Esophagus squamous epithelium (tissue), 4 donors: ENCODE data around the gene SEC14L1.

Experiments
- CTCF ChIP-seq, 6 experiments: fragments of 450-650 bp in 4 of 6; fragments of 200-600 bp in 2 of 6; sonication (generic) in 2 of 6; IDR thresholded peaks; one replicate each; pipeline ENCODE4 v1.5.1; 2016 to 2019; ENCODE audit warnings: antibody characterized with exemption in 6 of 6, mild to moderate bottlenecking in 4 of 6, moderate library complexity in 4 of 6
- POLR2A ChIP-seq, 4 donors: fragments of 450-650 bp; IDR thresholded peaks; one replicate each; pipeline ENCODE4 v1.6.1; 2017; ENCODE audit warnings: antibody characterized with exemption in 4 of 4, mild to moderate bottlenecking in 4 of 4, moderate library complexity in 3 of 4

DNA sequence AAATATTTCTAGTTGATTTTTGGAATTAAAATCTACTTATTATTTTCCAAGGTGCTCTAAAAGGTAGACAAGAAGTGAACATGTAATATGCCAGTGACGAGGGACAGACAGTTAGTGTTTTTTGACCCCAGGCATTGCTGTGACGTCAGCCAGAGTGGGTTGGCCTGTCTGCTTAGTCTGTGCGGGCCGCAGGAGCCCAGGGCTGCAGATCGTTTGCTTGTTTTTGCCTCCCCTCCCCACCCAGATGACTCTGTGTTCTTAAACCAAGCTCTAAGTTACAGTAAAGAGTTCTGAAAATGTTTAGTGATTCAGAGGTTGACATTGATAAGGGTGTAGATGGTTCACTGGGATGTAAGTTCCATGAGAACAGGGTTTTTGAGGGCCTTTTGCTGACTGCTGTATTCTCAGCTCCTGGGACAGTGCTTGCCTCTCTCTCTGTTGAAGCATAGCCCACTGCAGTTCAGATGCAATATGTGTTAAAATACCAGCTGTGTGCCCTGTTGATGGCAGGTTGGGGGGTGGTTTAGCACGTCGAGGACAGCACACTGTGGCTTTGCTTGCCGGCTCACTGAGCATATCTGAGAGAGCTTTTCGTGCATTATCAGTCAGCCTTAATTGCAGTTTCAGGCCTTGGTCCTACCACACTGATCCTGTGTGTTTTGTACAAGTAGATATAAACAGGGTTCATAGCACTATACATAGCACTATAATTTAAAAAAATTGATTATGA lies 64.8 kb downstream of the SEC14L1 start:
- TF ChIP-seq CTCF (IDR thresholded peaks at IDR 0.05) = no peak
- no peak for TF ChIP-seq POLR2A (IDR thresholded peaks at IDR 0.05)
